Fibroblast of the conjunctiva (primary cell): ENCODE data around the gene OR11A1.

Source experiments
- DNase-seq: peaks from one replicate; pipeline ENCODE4 v3.0.0-alpha.2; 2010; ENCODE audit warnings: low read depth

OR11A1 gene, protein sequence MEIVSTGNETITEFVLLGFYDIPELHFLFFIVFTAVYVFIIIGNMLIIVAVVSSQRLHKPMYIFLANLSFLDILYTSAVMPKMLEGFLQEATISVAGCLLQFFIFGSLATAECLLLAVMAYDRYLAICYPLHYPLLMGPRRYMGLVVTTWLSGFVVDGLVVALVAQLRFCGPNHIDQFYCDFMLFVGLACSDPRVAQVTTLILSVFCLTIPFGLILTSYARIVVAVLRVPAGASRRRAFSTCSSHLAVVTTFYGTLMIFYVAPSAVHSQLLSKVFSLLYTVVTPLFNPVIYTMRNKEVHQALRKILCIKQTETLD

DNA sequence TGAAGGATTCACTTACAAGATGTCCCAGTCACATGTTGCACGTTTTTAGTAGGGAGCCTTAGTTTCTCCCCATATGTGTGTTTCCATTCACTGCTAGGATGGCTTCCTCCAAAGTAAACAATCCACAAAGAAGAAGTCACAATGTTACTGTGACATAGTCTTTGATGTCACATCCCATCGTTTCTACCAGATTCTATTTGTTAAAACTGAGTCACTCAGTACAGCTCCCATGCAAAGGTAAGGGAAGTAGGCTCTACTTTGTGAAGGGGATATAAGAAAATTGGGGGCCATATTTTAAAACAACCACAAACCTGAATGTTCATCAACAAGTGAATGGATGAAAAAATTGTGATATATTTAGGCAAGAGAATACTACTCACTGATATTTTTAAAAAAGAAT, at the start of gene OR11A1, which contains the start of gene OR2H1:
OR11A1 (minus strand) TSS at position 101 of the 400 bp plus-strand sequence. CDS start 29,430 bp downstream, outside the sequence.
OR2H1 (plus strand) TSS at position 185 of the 400 bp plus-strand sequence. CDS start 4,615 bp downstream, outside the sequence.
- DNase-seq: no peak

DNA sequence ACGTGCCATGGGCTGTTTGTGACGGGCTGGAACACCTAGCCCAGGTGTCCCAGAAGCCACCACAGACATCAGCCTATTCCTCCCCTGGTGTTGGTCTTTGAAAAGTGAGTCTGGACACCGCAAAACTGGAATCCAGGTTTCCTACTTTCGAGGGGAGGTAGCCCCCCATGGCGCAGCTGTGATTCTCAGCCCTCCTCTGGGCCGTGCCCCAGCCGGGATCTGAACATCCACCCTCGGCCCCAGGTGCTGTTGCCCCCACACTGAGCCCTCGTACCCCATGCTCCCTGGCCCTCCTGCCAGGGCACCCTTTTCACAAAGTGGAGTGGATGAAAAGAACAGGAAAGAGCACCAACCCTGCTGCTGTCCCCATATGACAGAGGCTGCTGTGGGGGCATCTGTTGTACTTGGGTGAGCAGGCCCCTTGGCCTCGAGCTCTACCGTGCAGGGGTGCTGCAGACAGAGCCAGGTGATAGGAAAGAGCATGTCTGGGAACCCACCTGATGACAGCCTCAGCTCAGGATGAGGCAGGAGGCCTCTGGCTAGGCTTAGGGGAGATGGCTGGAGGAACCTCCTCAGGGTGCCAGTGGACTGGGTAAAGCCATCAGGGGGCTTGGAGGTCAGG, 49.7 kb upstream of the OR11A1 start:
- no peak for DNase-seq

DNA sequence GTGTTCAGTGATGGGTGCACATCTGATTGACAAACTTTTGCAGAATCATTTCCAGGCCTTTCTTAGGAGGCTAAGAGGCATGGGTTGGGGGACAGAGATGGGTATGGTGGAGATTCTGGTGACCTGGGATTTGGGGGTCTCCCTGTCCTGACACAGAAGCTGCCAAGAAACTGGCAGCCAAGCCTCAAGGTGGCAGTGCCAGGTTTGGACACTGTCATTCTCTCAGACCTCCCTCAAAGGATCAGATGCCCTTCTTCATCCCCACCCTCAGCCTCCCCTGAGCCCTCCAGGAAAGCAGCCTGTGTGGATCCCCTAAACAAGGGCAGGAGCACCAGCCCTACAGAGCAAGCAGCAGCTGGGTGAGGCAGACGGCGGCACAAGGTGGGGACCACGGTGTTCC, 48.9 kb upstream of the OR11A1 start:
- no peak for DNase-seq

DNA sequence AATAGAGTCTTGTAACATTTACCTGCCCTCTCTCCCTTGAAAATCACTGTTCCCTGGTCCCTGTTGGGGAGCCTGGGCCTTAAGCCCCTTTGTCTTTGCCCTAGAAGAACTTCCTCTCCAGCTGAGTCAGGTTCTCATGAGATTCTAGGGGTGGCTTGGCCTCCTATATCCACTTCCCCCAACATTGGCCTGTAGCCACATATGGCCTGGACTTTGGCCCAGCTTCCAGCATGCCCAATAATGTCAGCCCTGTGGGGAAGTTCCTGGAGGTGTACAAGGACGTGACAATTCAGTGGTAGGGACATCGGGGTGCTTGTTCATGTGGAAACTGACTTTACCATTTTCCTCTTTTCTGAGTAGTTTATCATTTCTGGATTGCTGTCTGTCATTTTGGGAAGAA, 48.1 kb upstream of the OR11A1 start:
- DNase-seq: no peak

DNA sequence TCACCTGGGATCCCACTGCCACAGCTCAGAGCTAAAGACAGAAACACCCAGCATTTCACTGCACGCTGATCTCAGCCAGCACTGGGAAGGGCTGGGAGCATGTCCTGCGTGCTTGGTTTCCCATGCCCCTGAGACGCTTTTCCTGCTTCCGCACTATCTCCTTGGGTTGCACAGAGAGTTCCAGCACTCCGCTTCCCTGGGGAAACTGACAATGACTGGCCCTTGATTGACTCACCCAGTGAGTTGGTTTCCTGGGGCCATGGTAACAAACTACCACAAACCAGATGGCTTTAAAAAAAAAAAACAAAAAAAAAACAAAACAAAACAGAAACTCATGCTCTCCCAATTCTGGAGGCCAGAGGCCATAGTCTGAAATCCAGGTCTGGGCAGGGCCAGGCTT, 45.7 kb upstream of the OR11A1 start:
- no peak for DNase-seq

DNA sequence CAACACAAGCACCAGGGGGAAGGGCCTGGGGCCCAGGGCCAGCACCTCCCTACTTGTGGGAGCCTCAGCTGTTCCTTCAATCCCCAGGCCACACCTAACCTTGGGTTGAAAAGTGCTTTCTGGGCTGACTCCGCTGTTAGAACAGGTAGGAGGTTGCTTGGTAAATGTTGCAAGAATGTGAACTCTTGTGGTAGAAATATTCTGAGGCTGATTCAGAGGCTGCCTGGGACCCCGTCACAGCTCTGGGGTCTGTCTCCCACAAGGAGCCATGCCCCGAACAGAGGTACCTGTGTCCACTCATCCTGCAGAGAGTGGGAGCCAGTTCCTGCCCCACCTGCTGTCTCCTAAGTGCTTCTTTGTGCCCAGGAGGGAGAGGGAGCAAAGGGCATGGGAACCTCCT, 45.3 kb upstream of the OR11A1 start:
- DNase-seq: no peak

DNA sequence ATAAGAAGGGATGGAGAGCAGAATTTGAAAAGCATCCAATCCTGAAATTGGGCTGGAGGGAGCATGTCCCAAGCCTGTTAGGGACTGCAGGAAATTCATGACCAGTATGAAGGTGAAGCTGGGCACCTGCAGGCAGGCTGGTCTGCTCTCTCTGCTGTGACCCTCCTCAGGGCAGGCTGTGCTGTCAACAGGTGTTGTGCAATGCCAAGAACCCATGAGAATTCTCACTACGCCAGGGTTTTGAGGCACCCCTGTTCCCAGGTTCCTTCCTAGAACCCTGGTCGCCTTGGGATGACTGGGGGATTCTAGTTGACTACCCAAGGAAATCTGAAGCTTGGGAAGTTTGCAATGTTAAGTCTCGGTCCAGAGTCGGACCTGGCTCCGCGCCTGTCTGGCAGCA, 44.2 kb upstream of the OR11A1 start:
- no peak for DNase-seq

DNA sequence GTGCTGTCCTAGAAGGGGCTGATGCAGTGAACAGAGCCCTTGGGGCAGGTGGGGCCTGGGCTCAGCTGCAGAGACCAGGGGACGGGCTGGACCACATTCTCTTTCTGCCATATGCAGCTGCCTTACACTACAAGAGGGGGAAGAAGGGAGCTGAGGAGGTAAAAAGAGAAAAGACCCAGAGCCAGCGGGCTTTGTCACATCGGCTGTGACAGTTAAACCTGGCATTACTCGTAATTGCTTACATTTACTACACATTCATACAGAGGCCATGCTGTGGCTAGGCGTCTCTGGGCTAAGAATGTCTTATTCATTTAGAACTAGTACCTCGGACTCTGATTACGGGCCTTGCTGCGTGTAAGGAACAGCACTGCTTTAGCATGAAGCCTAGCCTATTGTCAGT, 43.7 kb upstream of the OR11A1 start:
- no peak for DNase-seq

DNA sequence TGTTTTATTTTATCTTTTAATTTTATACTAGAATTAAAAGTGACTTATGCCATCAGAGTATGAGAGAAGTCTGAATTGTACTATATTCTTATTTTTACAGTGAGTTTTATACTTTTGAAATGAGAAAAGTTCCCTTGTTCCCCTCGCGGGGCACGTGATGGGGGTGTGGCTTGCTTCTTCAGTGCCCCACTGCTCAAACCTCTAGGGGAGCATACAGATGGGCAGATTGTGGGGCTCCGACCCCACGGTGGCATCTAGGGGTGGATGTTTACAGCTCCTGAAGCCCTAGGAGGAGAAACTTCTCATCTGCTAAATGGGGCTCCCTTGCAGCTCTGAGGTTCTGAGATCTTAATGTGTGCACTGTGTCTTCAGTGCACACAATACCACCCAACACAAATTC, 42.8 kb upstream of the OR11A1 start:
- no peak for DNase-seq

DNA sequence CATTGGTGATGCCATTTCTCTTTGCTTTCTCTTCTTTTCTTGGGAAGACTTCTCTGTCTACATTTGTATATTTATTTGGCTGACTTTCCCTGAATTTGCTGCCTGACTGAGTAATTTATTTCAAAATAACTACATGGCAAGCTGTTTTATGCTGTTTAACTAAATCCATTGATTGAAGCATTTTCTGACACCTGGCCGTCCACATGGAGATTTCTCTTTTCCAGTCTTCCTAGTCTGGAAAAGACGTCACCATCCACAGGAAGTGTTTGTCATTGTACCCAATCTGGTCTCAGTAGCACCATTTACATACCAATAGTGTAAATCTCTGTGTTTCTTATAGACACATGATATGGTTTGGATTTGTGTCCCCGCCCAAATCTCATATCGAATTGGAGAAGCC, 40.1 kb upstream of the OR11A1 start:
- DNase-seq: no peak

DNA sequence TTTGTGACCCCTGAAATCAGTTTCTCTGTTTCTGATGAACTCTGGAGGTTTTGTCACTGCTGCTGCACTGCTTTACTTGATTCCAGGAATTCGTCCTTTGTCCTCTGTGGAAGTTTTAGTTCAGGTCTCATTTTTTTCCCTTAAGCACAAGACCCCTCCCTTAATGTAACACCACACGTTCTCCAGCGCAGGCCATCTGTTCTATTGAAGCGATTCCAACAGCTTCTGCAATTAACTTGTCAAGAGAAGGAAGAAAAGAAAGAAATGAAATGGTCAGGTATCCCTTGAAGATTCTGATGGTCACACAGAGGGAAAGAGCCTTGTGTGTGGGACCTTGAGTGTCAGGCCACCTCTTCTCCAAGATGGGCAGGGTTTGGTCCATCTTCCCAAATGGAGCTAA, 38.7 kb upstream of the OR11A1 start:
- DNase-seq: no peak

DNA sequence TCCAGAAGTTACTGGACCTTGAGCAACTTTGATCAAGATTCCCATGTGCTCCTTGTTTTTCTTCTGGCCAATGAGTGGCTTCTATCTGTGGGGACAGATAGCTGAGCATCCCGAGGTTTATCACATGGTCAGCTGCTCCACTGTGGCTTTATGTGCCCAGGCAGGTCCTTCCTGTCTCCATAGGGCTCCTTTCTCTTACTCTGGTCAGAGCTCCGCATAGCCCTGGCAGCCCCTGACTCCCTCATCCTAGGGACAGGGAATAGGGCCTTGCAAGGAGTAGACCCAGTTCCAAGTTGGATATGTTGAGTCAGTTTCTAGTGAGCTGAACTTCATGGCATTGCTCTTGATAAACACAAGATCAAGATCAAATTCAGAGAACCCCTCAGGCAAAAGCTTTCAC, 37.3 kb upstream of the OR11A1 start:
- DNase-seq: no peak

DNA sequence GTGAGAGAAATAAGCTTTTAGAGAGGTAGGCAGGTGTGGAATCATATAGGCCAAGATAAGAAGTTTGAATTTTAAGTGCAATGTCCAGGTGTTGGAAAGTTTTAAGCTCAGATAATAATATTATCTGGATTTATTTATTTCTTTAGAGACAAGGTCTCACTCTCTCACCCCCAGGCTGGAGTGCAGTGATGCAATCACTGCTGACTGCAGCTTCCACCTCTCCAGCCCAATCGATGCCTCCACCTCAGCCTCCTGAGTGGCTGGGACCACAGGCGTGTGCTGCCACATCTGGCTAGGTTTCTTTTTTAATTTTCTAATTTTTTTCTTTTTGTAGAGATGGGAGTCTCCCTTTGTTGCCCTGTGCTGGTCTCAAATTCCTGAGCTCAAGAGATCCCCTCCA, 36.4 kb upstream of the OR11A1 start:
- DNase-seq: no peak

DNA sequence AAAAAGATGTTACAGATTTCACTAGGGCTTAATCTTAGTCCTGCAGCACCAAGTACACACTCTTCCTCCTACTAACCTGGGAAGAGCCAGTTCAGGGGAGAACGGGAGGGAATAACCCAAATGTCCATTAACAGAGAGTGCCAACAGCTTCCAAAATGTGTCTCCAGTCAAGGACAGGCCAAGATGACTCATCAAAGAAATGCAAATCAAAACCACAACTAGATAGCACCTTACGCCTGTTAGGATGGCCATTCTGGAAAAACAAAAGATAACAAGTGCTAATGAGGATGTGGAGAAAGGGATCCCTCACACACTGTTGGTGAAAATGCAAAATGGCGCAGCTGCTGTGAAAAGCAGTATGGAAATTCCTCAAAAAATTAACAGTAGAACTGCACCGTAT, 34.7 kb upstream of the OR11A1 start:
- no peak for DNase-seq

DNA sequence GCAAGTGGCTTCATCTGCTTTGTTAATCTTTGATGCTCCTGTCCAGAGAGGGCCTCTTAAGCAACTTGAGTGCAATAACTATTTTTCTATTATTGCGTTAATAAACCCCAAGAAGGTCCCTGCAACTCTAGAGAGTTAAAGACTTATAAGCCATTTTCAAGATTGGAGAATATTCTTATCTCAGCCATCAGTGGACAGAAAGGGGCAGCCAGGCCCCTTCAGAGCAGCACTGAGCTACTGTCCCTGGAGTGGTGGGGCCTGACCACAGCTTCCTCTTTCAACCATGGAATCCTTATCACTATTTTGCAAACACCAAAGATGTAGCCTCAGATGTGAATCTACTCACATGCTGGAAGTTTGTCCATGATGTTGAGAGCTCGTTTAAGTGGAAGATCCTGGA, 33.7 kb upstream of the OR11A1 start:
- no peak for DNase-seq

DNA sequence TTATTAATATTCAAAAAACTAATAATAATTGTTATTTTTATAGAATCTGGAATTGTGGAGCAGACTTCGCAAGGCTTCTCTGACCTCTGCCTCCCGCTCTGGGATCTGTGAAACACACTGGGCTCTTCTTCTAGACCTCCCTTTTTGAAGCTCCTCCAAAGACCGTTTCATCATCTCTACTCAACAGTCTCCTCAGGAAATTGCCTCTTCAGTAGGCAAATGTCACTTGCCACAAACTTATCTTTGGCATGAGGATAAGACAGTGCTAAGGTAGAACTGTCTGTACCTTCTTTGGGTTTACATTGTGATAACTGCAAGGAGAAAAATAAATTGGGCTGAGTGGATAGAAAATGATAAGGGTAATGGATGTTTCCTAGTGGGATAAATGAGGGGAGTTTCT, 33.2 kb upstream of the OR11A1 start:
- no peak for DNase-seq

DNA sequence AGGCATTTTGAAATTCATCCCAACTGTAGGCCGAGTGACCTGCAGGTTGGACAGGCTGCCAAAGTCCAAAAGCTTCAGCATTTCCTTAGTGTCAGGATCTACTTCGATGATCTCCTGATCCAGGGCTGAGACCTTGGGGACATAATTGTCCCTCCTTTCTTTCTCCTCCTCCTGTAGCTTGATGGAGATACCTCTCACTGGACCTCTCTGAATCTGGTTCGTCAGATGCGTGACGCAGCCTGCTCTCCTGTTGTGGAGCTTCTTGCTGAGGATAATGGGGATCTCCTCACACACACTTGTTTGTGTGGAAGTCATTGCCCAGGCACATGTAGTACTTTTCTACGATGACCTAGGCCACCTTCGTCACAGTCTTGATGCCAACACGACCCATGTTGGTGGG, 32.4 kb upstream of the OR11A1 start:
- no peak for DNase-seq

DNA sequence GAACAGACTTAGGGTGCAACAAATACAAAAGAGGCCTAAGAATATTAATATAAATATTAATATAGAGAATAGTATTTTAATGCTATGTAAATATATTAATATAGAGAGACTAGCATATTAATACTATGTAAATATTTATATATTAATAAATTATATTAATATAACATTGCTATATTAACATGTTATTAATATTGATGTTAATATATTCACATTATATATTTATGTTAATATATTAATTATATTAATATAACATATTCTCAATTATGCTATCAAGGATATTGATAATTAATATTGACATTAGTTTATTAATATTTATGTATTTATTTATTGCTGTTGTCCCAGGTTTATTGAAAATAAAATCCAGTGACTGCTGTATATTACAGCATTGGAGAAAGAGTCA, 32.0 kb upstream of the OR11A1 start:
- DNase-seq: no peak

DNA sequence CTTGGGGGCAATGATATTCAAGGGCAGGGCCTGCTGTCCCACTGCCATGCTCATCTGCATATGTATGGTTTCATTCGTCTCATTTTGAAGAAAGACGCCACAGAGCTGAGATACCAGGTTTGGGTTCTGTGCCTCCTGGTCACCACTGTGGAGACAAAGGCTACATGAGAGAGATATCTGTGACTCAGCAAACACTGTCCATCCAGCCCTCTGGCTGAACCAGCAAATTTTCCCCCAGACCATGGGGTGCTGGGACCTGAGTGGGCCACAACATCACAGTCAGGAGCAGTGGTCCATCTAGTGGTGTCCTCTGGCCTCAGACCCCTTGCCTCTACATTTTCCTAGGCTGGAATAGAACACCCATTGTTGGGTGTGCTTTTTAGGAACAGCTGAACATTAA, 30.8 kb upstream of the OR11A1 start, which contains the start of gene MAS1L:
MAS1L (minus strand) TSS at position 297 of the 400 bp plus-strand sequence; CDS start at position 243, 54 bp downstream.
- no peak for DNase-seq

DNA sequence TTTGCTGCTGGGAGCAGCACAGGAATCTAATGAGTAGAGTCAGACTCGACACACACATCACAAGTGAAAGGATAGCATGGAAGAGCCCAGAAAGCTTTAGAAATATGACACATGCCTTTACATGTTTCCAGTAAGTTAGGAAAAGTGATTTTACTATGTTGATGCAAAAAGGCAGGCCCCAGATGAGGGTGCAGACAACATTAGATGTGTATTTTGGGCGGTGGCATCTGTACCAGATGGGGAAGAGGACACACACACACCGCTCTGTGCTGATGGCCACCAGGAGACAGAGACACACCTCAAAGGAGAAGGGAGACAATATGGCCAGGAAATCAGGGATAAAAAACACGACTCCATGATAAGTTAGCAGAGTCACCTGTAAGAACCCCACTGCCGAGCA, 30.3 kb upstream of the OR11A1 start:
- no peak for DNase-seq

DNA sequence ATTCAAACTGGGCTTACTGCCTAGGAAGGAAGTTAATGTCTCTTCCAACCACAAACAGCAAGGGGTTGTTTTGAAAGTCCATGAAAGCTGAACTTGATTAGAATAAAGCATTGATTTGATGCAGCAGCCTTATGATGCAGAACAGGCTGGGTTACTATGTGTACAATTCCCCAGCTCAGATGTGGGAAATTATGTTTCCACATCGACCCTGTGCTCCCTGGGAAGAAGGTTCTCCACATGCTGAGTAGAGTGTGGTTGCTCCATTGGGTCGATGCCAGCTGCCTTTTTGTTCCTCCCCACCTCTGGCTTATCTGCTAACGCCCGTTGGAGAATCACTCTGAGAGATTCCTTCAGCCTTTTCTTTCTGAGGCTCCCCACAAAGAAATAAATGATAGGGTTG, 29.7 kb upstream of the OR11A1 start:
- DNase-seq: no peak

DNA sequence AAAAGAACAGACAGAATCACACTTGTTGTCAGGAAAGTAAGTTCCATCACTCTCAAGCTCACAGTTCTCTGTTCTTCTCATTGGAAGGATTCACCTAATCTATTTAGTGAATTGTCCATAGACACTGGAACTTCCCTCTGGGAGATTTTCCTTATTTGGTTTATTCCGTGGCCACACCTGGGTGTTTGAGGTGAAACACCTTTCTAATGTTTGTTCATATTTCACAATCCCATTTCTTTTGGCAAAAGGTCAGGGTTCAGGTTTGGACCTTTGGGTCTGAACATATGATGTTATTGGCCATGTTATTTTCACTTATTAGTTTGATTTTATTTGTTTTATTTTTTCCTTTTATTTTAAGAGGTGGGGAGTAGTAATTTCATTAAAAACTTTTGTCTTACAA, 26.9 kb upstream of the OR11A1 start:
- no peak for DNase-seq

DNA sequence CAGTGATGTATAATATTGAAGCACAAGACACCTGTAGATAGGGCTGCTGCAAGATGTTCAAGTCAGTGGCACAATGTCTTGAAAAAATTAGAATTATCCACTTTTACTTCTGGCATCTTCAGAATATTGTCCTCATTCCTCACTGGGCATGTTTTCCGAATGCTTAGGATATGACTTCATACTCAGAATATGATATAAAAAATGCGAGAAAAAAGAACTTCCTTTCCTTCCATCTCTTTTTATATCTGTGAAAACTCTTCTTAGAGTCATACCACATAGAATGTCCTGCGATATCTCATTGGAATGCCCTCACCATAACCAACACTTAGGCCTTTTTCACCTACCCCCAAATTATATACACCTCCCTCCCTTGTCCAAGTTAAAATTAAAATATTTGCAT, 26.3 kb upstream of the OR11A1 start:
- no peak for DNase-seq

DNA sequence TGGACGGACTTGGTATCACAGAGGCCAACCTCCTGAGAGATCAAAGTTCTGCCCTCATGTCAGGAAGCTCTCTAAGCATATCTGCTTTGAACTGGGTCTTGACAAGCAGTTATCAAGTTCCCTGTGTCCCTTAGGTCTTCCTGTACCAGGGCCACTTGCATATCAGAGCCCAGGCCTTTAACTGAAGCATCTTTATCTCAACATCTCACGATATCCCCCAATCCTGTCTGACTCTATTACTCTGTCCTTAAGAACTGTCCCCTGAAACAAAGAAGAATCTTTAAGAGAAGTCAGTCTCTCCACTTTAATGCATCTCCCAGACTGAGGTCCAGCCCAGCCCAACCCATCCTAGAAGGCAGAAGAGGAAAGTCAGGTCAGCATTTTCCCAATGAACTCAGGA, 22.7 kb upstream of the OR11A1 start:
- no peak for DNase-seq
